ENCODE results near the gene SIPA1L3.

SIPA1L3 gene

DNA sequence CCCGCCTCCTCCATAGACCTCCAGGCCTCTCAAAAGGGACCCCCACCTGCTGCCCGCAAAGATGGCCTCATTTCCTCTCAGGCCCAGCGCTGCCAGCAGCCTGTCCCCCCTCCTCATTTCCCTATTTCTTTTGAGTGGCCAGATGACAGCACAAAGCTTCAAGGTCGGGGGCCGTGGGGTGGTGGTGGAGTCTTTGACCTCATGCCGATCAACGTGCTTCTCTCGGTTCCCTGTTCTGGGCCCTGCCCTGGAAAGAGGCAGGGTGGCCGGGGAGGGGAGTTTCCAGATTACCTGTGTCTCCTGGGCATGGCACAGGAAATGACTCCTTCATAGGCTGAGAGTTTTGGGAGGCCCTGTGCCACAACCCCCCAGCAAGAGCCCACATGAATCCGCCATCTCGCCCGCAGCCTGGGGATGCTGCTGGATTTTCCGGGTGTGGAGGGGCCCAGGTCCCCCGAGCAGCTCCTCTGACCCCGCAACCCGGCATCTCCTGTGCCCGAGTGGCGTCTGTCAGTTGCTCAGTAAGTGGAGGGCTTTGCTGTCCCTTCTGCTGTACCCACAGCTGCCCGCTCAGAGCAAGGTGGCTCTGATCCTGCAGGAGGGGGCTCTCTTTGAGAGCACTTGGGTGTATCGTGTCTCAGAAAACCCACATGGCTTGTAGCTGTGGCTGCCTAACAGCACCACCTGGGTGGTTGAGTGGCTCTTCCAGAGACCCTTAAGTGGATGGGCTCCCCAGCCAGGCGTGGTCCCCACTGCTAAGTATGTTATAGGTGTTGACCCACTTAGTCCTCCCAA lies 139.4 kb downstream of the SIPA1L3 start:
- H3K4me1 ChIP-seq (ENCODE audit: low read length), result peaks cover 29% of the 10 kb centered on the region
- no peak for DNase-seq

DNA sequence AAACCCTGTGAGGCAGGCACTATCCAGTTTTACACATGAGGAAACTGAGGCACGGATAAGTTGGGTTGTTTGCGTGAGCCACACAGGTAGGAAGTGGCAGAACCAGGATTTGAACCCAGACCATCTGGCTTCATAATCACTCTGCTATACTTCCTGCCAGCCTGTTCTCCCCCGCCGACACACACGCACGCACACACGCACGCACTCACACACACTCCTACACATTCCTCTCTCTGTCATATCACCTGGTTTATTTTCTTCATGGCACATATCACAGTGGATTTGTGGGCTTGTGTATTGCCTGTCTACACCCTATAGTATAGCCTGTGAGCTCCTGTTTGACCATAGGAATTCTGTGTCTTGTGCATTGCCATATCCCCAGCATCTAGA lies 140.0 kb downstream of the SIPA1L3 start:
- Histone ChIP-seq H3K36me3 (replicated peaks; ENCODE audit: insufficient read depth, low read length) (no peaks in the 10 kb centered on the region), H3K4me3 (ENCODE audit: low read length) (no peak overlapping the region), H3K9me3 (replicated peaks; ENCODE audit: insufficient read depth, low read length) (no peaks in the 10 kb centered on the region), H3K4me2 (ENCODE audit: low read depth, low read length) (peak overlapping the region; percentile 83; the same call in 1 of the 2 replicates), H3K9me2 (replicated peaks; ENCODE audit: insufficient read depth, low read length) (no peaks in the 10 kb centered on the region), H3K9ac (ENCODE audit: low read length) (no peak overlapping the region), H3K27me3 (replicated peaks; ENCODE audit: insufficient read depth, low read length) (no peaks in the 10 kb centered on the region), H4K20me1 (ENCODE audit: insufficient read depth, low read length) (no peaks in the 10 kb centered on the region), H3K79me2 (ENCODE audit: low read length) (0 out of 2 replicates have a peak, but pooled peaks cover 3% of the 10 kb centered on the region), H3K27ac (ENCODE audit: low read length) (peak overlapping the region; percentile 94), H2AFZ (ENCODE audit: low read length) (no peak overlapping the region), H3F3A (ENCODE audit: insufficient read depth, low read length) (peaks cover 39% of the 10 kb centered on the region), H3K4me1 (ENCODE audit: low read length) (peaks cover 29% of the 10 kb centered on the region)
- DNase-seq, result no peak
- TF ChIP-seq EZH2 (optimal IDR thresholded peaks at IDR 0.05; ENCODE audit: low read depth, low read length) (no peak), EZH2phosphoT487 (IDR thresholded peaks at IDR 0.05; ENCODE audit: low read length) (no peak)
- TF ChIP-seq, protein P1, sequence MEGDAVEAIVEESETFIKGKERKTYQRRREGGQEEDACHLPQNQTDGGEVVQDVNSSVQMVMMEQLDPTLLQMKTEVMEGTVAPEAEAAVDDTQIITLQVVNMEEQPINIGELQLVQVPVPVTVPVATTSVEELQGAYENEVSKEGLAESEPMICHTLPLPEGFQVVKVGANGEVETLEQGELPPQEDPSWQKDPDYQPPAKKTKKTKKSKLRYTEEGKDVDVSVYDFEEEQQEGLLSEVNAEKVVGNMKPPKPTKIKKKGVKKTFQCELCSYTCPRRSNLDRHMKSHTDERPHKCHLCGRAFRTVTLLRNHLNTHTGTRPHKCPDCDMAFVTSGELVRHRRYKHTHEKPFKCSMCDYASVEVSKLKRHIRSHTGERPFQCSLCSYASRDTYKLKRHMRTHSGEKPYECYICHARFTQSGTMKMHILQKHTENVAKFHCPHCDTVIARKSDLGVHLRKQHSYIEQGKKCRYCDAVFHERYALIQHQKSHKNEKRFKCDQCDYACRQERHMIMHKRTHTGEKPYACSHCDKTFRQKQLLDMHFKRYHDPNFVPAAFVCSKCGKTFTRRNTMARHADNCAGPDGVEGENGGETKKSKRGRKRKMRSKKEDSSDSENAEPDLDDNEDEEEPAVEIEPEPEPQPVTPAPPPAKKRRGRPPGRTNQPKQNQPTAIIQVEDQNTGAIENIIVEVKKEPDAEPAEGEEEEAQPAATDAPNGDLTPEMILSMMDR (IDR thresholded peaks at IDR 0.05; ENCODE audit: low read length), result no peak

More for the DNA sequence above, 139.4 kb downstream of the SIPA1L3 start:
- H3F3A ChIP-seq (ENCODE audit: insufficient read depth, low read length), result peaks cover 39% of the 10 kb centered on the region
- H3K9me3 ChIP-seq (replicated peaks; ENCODE audit: insufficient read depth, low read length), result no peaks in the 10 kb centered on the region
- H3K79me2 ChIP-seq (ENCODE audit: low read length), result 0 out of 2 replicates have a peak, but pooled peaks cover 3% of the 10 kb centered on the region
- H3K27me3 ChIP-seq (replicated peaks; ENCODE audit: insufficient read depth, low read length), result no peaks in the 10 kb centered on the region
- H2AFZ ChIP-seq (ENCODE audit: low read length), result no peak overlapping the region
- peak overlapping the region; percentile 94; the same call in 1 of the 2 replicates for H3K27ac ChIP-seq (ENCODE audit: low read length)
- H3K4me2 ChIP-seq (ENCODE audit: low read depth, low read length), result no peak overlapping the region
- no peaks in the 10 kb centered on the region for H4K20me1 ChIP-seq (ENCODE audit: insufficient read depth, low read length)
- no peaks in the 10 kb centered on the region for H3K9me2 ChIP-seq (replicated peaks; ENCODE audit: insufficient read depth, low read length)
- no peak overlapping the region for H3K4me3 ChIP-seq (ENCODE audit: low read length)
- TF ChIP-seq EZH2 (optimal IDR thresholded peaks at IDR 0.05; ENCODE audit: low read depth, low read length) (no peak), EZH2phosphoT487 (IDR thresholded peaks at IDR 0.05; ENCODE audit: low read length) (no peak)
- TF ChIP-seq, protein P1 (IDR thresholded peaks at IDR 0.05; ENCODE audit: low read length), result no peak
- H3K9ac ChIP-seq (ENCODE audit: low read length), result no peak overlapping the region
- H3K36me3 ChIP-seq (replicated peaks; ENCODE audit: insufficient read depth, low read length), result no peaks in the 10 kb centered on the region

DNA sequence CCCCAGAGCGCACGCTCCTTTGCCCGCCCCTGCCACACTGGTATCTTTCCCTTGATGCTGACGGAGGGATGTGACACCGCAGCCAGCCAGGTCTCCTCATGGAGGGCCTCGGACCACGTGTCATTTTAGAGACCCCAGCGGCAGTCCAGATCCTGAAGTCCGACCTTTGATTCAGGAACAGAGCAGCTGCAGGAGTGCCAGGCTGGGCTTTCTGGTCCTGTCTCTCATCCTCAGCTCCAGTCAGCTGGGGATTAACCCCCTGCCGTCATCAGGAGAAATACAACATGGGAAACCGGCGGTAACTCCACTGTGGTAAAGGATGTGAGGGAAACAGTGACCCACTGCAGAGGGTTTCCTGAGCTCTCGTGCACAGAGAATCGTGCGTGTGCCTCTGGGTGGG lies 140.6 kb downstream of the SIPA1L3 start:
- H2AFZ ChIP-seq (ENCODE audit: low read length), result peak overlapping the region; percentile 51
- 0 out of 2 replicates have a peak, but pooled peaks cover 3% of the 10 kb centered on the region for H3K79me2 ChIP-seq (ENCODE audit: low read length)
- H3K27ac ChIP-seq (ENCODE audit: low read length), result peak overlapping the region; percentile 94
- no peaks in the 10 kb centered on the region for H3K36me3 ChIP-seq (replicated peaks; ENCODE audit: insufficient read depth, low read length)
- TF ChIP-seq EZH2phosphoT487 (IDR thresholded peaks at IDR 0.05; ENCODE audit: low read length), result no peak
- TF ChIP-seq, protein P1 (IDR thresholded peaks at IDR 0.05; ENCODE audit: low read length), result no peak
- no peaks in the 10 kb centered on the region for H4K20me1 ChIP-seq (ENCODE audit: insufficient read depth, low read length)
- peaks cover 39% of the 10 kb centered on the region for H3F3A ChIP-seq (ENCODE audit: insufficient read depth, low read length)
- DNase-seq, result no peak
- H3K4me3 ChIP-seq (ENCODE audit: low read length), result peak overlapping the region; percentile 28; the same call in 1 of the 2 replicates
- H3K9ac ChIP-seq (ENCODE audit: low read length), result peak overlapping the region; percentile 63
- H3K4me1 ChIP-seq (ENCODE audit: low read length), result peaks cover 29% of the 10 kb centered on the region
- no peaks in the 10 kb centered on the region for H3K27me3 ChIP-seq (replicated peaks; ENCODE audit: insufficient read depth, low read length)
- H3K4me2 ChIP-seq (ENCODE audit: low read depth, low read length), result peak overlapping the region; percentile 83
- H3K9me3 ChIP-seq (replicated peaks; ENCODE audit: insufficient read depth, low read length), result no peaks in the 10 kb centered on the region
- no peaks in the 10 kb centered on the region for H3K9me2 ChIP-seq (replicated peaks; ENCODE audit: insufficient read depth, low read length)
